PFSK-1 (cell line): Measurements from ENCODE around the gene PAN2.

Experiments used
- FOXP2 ChIP-seq: optimal IDR thresholded peaks from 2 replicates; pipeline ENCODE3; 2011; ENCODE audit warnings: borderline replicate concordance, control low read depth, inconsistent platforms; ENCODE audit not compliant: insufficient read depth; ENCODE audit errors: extremely low read length, extremely low read depth
- POLR2AphosphoS5 ChIP-seq: IDR thresholded peaks from 2 replicates; pipeline ENCODE4 v1.6.1; 2012; ENCODE audit warnings: low read depth, mild to moderate bottlenecking, control low read depth, low read length, moderate library complexity
- SIN3A ChIP-seq: IDR thresholded peaks from 2 replicates; pipeline ENCODE4 v1.6.1; 2012; ENCODE audit warnings: mild to moderate bottlenecking, low read length, moderate library complexity, borderline replicate concordance; ENCODE audit not compliant: insufficient read depth
- TAF1 ChIP-seq: IDR thresholded peaks from 2 replicates; pipeline ENCODE4 v1.6.1; 2012; ENCODE audit warnings: low read length, control low read depth, borderline replicate concordance; ENCODE audit not compliant: insufficient read depth
- TF ChIP-seq, protein P1 (sequence below), 2 experiments: IDR thresholded peaks; 2 replicates each; pipeline versions ENCODE4 v1.6.1 to v1.8.0; 2011 to 2012; ENCODE audit warnings: low read depth in 2 of 2, low read length in 2 of 2, control low read depth in 1 of 2, inconsistent platforms in 1 of 2, mild to moderate bottlenecking in 1 of 2, moderate library complexity in 1 of 2; ENCODE audit not compliant: insufficient read depth in 1 of 2

The PAN2 gene

DNA sequence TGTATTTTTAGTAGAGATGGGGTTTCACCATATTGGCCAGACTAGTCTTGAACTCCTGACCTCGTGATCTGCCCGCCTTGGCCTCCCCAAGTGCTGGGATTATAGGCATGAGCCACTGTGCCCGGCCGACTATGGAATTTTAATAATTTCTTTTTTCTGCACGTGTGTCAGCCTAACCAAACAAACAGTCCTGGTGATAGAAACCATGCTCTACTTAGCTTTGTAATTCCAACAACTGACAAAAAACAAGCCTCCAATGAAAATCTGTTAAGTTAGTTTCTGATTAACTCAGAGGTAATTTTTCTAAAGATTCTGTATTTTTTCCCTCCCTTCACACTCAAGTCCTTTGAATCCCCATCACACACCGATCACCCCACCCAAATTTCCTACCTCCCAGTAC, 51.8 kb downstream of the PAN2 start:
- TF ChIP-seq, protein P1, sequence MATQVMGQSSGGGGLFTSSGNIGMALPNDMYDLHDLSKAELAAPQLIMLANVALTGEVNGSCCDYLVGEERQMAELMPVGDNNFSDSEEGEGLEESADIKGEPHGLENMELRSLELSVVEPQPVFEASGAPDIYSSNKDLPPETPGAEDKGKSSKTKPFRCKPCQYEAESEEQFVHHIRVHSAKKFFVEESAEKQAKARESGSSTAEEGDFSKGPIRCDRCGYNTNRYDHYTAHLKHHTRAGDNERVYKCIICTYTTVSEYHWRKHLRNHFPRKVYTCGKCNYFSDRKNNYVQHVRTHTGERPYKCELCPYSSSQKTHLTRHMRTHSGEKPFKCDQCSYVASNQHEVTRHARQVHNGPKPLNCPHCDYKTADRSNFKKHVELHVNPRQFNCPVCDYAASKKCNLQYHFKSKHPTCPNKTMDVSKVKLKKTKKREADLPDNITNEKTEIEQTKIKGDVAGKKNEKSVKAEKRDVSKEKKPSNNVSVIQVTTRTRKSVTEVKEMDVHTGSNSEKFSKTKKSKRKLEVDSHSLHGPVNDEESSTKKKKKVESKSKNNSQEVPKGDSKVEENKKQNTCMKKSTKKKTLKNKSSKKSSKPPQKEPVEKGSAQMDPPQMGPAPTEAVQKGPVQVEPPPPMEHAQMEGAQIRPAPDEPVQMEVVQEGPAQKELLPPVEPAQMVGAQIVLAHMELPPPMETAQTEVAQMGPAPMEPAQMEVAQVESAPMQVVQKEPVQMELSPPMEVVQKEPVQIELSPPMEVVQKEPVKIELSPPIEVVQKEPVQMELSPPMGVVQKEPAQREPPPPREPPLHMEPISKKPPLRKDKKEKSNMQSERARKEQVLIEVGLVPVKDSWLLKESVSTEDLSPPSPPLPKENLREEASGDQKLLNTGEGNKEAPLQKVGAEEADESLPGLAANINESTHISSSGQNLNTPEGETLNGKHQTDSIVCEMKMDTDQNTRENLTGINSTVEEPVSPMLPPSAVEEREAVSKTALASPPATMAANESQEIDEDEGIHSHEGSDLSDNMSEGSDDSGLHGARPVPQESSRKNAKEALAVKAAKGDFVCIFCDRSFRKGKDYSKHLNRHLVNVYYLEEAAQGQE (IDR thresholded peaks at IDR 0.05; ENCODE audit: insufficient read depth in 1 of 2, low read depth in 2 of 2, low read length in 2 of 2) = no peak
- TF ChIP-seq POLR2AphosphoS5 = no peak
- TF ChIP-seq SIN3A = no peak
- TF ChIP-seq FOXP2 = no peak
- TF ChIP-seq TAF1 = no peak

DNA sequence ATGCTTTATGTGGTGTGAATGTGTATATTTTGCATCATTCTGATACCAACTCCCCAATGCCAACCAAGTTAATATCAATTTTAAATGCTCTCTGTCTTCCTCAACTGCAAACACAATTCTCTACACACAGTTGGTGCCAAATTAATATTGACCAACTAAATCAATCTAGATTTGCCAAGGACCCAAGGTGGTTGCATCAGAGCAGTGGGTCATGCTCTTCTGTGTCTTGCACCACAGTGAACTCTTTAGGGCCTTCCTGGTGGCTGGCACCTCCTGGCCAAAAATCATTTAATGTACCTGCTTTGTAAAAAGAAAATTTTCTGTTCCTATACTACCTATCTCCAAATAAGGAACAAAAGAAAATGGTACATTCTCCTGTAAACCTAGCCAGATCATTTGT, 53.0 kb downstream of the PAN2 start:
- TF ChIP-seq SIN3A = no peak
- TF ChIP-seq, protein P1 (IDR thresholded peaks at IDR 0.05; ENCODE audit: insufficient read depth in 1 of 2, low read depth in 2 of 2, low read length in 2 of 2) = no peak
- TF ChIP-seq FOXP2 = no peak
- TF ChIP-seq TAF1 = no peak
- no peak for TF ChIP-seq POLR2AphosphoS5

DNA sequence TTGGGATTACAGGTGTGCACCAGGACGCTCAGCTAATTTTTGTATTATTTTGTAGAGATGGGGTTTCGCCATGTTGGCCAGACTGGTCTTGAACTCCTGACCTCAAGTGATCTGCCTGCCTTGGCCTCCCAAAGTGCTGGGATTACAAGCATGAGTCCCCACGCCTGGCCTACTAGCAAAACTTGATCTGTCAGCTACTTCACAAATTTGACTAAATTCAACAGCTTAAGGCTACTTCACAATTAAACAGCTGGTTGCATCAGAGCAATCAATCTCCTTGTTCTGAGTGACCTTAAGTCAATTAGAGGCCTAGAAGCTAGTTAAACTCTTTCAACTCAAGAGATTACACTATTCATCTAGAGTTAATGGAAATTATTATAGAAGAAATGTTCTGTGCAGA, 54.9 kb downstream of the PAN2 start:
- TF ChIP-seq POLR2AphosphoS5 (no peak), TAF1 (no peak)

DNA sequence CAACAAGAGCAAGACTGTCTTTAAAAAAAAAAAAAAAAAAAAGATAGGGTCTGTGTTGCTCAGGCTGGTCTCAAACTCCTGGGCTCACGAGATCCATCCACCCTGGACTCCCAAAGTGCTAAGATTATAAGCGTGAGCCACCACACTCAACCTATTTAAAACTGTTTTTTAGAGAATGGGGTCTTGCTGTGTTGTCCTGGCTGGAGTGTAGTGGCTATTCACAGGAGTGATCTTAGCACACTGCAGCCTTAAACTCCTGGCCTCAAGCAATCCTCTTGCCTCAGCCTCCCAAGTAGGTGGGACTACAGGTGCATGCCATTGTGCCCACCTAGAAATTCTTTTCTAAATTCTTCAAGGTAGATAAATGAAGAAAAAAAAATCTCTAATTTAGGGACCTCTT, 59.5 kb downstream of the PAN2 start:
- TF ChIP-seq TAF1 (no peak), SIN3A (no peak), POLR2AphosphoS5 (no peak), FOXP2 (no peak)
- TF ChIP-seq, protein P1 (IDR thresholded peaks at IDR 0.05; ENCODE audit: insufficient read depth in 1 of 2, low read depth in 2 of 2, low read length in 2 of 2) = no peak

DNA sequence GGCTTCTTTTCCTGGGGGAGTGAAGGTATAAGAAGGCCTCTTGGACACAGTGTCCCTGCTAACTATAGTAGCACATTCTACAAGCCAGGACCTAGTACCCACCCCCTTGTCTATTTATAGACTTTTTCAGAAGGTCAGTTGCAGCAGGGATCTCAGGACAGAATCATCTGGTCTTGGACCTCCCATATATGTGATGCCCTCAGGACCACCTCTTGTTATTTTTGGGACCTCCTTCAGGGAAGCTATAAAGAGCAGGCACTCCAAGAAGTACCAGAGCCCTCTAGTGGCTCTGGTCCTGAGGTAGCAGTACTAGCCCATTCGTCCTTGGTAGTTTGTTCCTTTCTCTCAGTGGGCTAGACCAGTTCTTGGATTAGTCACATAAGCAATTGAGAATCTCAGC, 62.8 kb downstream of the PAN2 start:
- TF ChIP-seq, protein P1 (IDR thresholded peaks at IDR 0.05; ENCODE audit: insufficient read depth in 1 of 2, low read depth in 2 of 2, low read length in 2 of 2) = no peak
